Caki2 (cell line): ENCODE data around the gene ADRB1. TPM values are rescaled to one million over a fixed set of nuclear protein-coding genes. Genes with fewer than 3 reads are reported as not detected.

ENCODE experiments used
- DNase-seq: peaks from one replicate; pipeline ENCODE4 v3.0.0-alpha.2; 2015; ENCODE audit warnings: low read depth
- in situ Hi-C: cut with HindIII; loops from 2 replicates; pipeline ENCODE4 v1.10.0; 2016; ENCODE audit warnings: low sequenced_read_pairs, low pct_unique_long_range_greater_than_20kb, mixed read lengths
- total RNA-seq: library from RNA; depleted of rRNA; stranded (reverse); fragments of >200 nt; shearing (Covaris generic); gene quantifications from 2 replicates; pipeline ENCODE4 v1.2.3, GENCODE V29; 2014; ENCODE audit warnings: low replicate concordance

Gene ADRB1
- total RNA-seq, 1 experiment from 2014 or later = 0.30 TPM

DNA sequence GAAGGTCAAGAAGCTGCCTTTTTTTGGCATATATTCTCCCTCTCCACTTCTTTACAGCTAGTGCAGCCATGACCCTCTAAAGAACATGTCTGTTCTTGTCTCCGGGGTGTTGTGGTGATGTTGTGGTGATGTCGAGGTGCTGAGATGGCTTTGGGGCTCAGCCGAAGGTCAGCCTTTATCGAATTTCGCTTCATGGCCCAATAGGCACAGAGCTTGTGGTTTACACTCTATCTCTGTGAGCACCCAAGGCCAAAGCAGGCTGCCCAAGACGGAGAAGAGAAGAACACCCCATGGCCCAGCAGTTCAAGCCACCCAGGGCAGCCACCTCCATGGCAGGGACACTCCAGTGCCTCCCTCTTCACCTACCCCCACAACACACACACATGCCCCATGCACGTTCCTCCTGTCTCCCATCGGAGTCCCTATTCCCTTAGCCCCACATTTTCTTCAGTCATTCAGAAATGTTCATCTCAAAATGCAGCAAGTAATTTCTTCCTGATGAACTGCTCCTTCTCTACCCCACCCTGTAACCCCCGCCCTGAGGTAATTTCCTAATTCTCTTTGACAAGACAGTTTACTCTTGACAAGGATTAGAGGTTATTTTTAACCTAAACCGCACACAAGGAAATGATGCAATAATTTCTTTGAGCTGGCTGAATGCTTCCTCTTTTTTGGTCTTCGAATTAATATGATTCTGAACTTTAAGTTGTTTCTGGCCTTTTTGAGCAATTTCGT is 18.6 kb upstream of the ADRB1 start:
- no peak for DNase-seq
- in situ Hi-C loops = no loop called here

GRCh38 chr10:114025611-114026130 is 18.0 kb upstream of the ADRB1 start:
- DNase-seq = no peak
- in situ Hi-C loops = no loop called here

GRCh38 chr10:114026189-114027040 is 17.3 kb upstream of the ADRB1 start:
- DNase-seq = peak; percentile 69

GRCh38 chr10:114027041-114027394 is 16.6 kb upstream of the ADRB1 start:
- no peak for DNase-seq
- in situ Hi-C loops = no loop called here

More at GRCh38 chr10:114026189-114027040, 17.3 kb upstream of the ADRB1 start:
- in situ Hi-C loops = no loop called here

DNA sequence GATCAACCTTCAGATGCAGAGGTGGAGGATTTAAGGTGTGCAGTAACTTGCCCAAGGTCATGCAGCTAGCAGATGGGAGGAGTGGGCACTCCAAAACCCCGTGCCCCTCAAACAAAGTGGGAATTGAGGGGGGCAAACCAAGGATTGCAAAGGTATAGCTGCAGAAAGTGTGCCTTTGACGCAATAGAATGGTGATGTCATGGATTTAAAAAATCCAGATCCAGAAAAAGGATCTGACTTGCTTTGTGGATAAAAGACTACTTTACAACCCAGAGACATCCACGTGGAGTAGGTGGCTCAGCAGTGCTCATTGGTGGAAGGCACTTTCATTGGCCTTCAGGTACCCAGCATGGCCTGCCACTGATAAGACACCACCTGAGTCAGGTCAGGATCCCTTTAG is 15.7 kb upstream of the ADRB1 start:
- in situ Hi-C loops = no loop called here
- no peak for DNase-seq

DNA sequence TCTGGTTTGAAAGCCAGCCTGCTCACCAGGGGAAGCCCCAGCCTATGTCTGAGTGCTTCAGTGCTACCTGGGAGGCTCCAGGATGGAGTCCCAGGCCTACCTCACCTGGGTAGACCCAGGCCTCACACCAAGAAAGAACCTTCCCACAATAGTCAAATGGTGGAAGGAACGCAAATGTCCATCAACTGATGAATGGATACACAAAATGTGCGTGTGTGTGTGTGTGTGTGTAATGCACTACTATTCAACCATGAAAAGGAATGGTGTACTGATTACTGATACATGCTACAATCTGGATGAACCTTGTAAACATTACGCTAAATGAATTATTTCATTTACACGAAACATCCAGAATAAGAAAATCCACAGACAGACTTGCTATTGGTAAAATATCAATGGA is 15.2 kb upstream of the ADRB1 start:
- in situ Hi-C loops = no loop called here
- no peak for DNase-seq

GRCh38 chr10:114029655-114030054 is 14.0 kb upstream of the ADRB1 start:
- in situ Hi-C loops = no loop called here
- no peak for DNase-seq

DNA sequence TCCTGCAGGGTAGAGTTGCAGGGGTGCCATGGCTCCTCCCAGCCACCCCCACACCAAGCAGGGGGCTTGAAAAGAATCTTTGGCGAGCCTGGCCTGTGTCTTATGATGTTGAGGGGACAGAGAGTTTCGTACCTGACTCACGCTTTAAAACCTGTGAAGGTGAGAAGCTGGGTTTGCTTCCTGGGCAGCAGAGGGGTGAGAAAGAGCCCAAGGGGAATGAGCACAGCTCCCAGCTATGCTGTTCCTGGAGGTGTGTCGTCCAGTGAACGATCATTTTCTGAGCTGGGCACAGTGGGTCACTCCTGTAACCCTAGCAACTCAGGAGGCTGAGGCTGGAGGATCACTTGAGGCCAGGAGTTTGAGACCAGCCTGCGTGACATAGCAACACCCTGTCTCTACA is 13.5 kb upstream of the ADRB1 start:
- no peak for DNase-seq
- in situ Hi-C loops = no loop called here

GRCh38 chr10:114031073-114031972 is 12.3 kb upstream of the ADRB1 start:
- in situ Hi-C loops = no loop called here

GRCh38 chr10:114033566-114033965 is 10.1 kb upstream of the ADRB1 start:
- DNase-seq = no peak
- in situ Hi-C loops = no loop called here

More at GRCh38 chr10:114031073-114031972, 12.3 kb upstream of the ADRB1 start:
- no peak for DNase-seq

- in situ Hi-C loops = no loop called here
- no peak for DNase-seq
Measured at GRCh38 chr10:114034923-114035645, 8.6 kb upstream of the ADRB1 start.

DNA sequence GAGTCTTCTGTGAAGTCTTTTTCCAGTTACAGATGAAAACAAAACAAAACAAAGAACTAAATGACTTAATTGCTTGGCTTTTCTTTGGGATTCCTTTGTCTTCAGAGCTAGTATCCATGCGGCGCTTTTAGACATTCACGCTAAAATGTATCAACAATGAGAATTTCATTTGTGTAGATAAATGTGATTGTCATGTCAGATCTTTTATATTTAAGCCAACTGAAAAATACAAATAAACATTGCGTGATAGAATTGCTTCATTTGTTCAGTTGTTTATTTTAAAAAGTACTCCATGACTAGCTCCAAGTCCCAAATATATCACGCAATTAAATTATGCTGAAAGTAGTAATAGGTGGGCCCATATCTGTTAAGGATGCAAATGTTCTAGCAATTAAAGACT is 7.9 kb upstream of the ADRB1 start:
- in situ Hi-C loops = no loop called here
- DNase-seq = no peak

DNA sequence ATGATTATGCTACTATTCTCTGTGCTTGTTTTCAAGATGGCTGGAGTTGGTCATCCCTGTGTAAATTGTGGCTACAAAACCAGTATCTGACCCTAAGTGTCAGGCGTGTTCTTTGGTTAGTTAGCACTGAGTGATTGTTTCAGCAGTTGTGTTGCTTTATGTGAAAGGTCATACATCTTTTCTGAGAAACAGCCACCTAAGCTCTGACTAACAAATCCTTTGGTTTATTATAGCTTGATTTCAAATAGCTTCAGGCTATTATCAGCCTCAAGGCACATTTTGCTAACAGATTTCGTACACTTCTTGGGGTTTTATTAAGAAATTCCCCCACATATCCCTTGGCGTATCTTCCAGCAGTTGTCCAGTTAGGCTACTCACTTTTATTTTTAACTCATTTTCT is 4.8 kb upstream of the ADRB1 start:
- in situ Hi-C loops = no loop called here
- no peak for DNase-seq

DNA sequence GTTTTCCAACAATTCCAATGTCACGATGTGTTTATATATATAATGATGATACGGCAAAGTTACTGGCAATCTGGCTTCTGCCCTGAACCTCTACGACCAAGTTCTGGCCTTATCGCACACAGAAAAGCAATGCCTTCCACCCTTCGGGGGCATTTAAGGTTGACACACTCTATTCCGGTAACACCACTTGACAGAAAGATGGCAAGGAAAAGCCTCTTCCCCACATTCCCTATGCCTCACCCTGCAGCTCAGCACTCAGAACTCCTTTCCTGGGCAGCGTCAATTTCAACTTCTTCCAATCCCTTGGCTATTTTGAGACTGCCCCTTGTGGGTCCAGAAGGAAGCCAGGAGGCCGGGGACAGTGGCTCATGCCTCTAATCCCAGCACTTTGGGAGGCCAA is 2.5 kb upstream of the ADRB1 start:
- DNase-seq = no peak
- in situ Hi-C loops = no loop called here

- peak; percentile 27 for DNase-seq
- in situ Hi-C loops = no loop called here
Measured at GRCh38 chr10:114042895-114043531, 653 bp upstream of the ADRB1 start.

GRCh38 chr10:114044247-114045135 is 825 bp downstream of the ADRB1 start:
- in situ Hi-C loops = no loop called here
- DNase-seq = no peak
